ENCODE measurements around the gene C1QC.
"Not testable (repeated sequence)": the region's sequence is repeated elsewhere in the genome, so short reads cannot be mapped to it uniquely, and the experiment has no call there.

C1QC gene

GRCh38 chr1:22674410-22674749 is 30.9 kb downstream of the C1QC start:
- H3K27me3 ChIP-seq, result no peaks in the 10 kb centered on the region
- no peak for TF ChIP-seq Cebpa-rat (IDR thresholded peaks at IDR 0.05)

GRCh38 chr1:22676151-22676550 is 32.7 kb downstream of the C1QC start:
- H3K36me3 ChIP-seq, H3K27me3 ChIP-seq, H3K9ac ChIP-seq, H3K4me3 ChIP-seq, H3K27ac ChIP-seq, H4K20me1 ChIP-seq, H3K4me1 ChIP-seq, H3K9me3 ChIP-seq, H3K4me2 ChIP-seq: not testable (repeated sequence)

More at GRCh38 chr1:22674410-22674749, 30.9 kb downstream of the C1QC start:
- H4K20me1 ChIP-seq, result no peaks in the 10 kb centered on the region
- no peak overlapping the region for H3K4me3 ChIP-seq
- no peaks in the 10 kb centered on the region for H3K4me1 ChIP-seq
- no peak overlapping the region for H3K9ac ChIP-seq
- H3K27ac ChIP-seq, result no peak overlapping the region
- H3K9me3 ChIP-seq, result no peaks in the 10 kb centered on the region
- H3K4me2 ChIP-seq, result no peak overlapping the region
- no peaks in the 10 kb centered on the region for H3K36me3 ChIP-seq

GRCh38 chr1:22676916-22677583 is 33.6 kb downstream of the C1QC start:
- no peak overlapping the region for H3K4me3 ChIP-seq
- H3K36me3 ChIP-seq, result no peaks in the 10 kb centered on the region
- H3K9ac ChIP-seq, result no peak overlapping the region
- TF ChIP-seq Cebpa-rat (IDR thresholded peaks at IDR 0.05), result no peak
- no peaks in the 10 kb centered on the region for H4K20me1 ChIP-seq
- H3K27ac ChIP-seq, result no peak overlapping the region
- no peak overlapping the region for H3K4me2 ChIP-seq
- H3K27me3 ChIP-seq, result no peaks in the 10 kb centered on the region
- no peaks in the 10 kb centered on the region for H3K4me1 ChIP-seq
- H3K9me3 ChIP-seq, result no peaks in the 10 kb centered on the region

- Histone ChIP-seq H3K27ac (no peak overlapping the region), H4K20me1 (no peaks in the 10 kb centered on the region), H3K4me3 (no peak overlapping the region), H3K9me3 (no peaks in the 10 kb centered on the region), H3K4me2 (no peak overlapping the region), H3K9ac (no peak overlapping the region), H3K27me3 (no peaks in the 10 kb centered on the region), H3K4me1 (no peaks in the 10 kb centered on the region), H3K36me3 (no peaks in the 10 kb centered on the region)
- no peak for TF ChIP-seq Cebpa-rat (IDR thresholded peaks at IDR 0.05)
Measured at GRCh38 chr1:22677931-22678896, 34.8 kb downstream of the C1QC start.

- Histone ChIP-seq H3K4me3 (no peak overlapping the region), H3K9me3 (no peaks in the 10 kb centered on the region), H3K36me3 (no peaks in the 10 kb centered on the region), H3K27ac (no peak overlapping the region), H3K9ac (no peak overlapping the region), H3K4me2 (no peak overlapping the region), H4K20me1 (no peaks in the 10 kb centered on the region), H3K4me1 (no peaks in the 10 kb centered on the region), H3K27me3 (no peaks in the 10 kb centered on the region)
- no peak for TF ChIP-seq Cebpa-rat (IDR thresholded peaks at IDR 0.05)
Measured at GRCh38 chr1:22680726-22681125, 37.3 kb downstream of the C1QC start.

GRCh38 chr1:22681556-22682276 is 38.3 kb downstream of the C1QC start:
- H4K20me1 ChIP-seq, result no peaks in the 10 kb centered on the region
- no peak for TF ChIP-seq Cebpa-rat (IDR thresholded peaks at IDR 0.05)
- H3K9me3 ChIP-seq, result no peaks in the 10 kb centered on the region
- no peak overlapping the region for H3K27ac ChIP-seq
- no peak overlapping the region for H3K9ac ChIP-seq
- no peaks in the 10 kb centered on the region for H3K36me3 ChIP-seq
- H3K4me3 ChIP-seq, result no peak overlapping the region
- H3K27me3 ChIP-seq, result no peaks in the 10 kb centered on the region
- no peaks in the 10 kb centered on the region for H3K4me1 ChIP-seq
- no peak overlapping the region for H3K4me2 ChIP-seq

GRCh38 chr1:22683547-22683946 is 40.1 kb downstream of the C1QC start:
- Histone ChIP-seq H3K27me3 (no peaks in the 10 kb centered on the region), H3K4me1 (no peaks in the 10 kb centered on the region)

GRCh38 chr1:22685591-22686059 is 42.2 kb downstream of the C1QC start:
- no peaks in the 10 kb centered on the region for H3K27me3 ChIP-seq
- no peak overlapping the region for H3K4me2 ChIP-seq
- no peaks in the 10 kb centered on the region for H3K9me3 ChIP-seq
- no peak overlapping the region for H3K4me3 ChIP-seq
- TF ChIP-seq Cebpa-rat (IDR thresholded peaks at IDR 0.05), result no peak
- no peaks in the 10 kb centered on the region for H4K20me1 ChIP-seq
- H3K4me1 ChIP-seq, result no peaks in the 10 kb centered on the region
- H3K9ac ChIP-seq, result no peak overlapping the region
- no peak overlapping the region for H3K27ac ChIP-seq
- no peaks in the 10 kb centered on the region for H3K36me3 ChIP-seq

More at GRCh38 chr1:22683547-22683946, 40.1 kb downstream of the C1QC start:
- H3K9me3 ChIP-seq, result no peaks in the 10 kb centered on the region
- no peak overlapping the region for H3K4me3 ChIP-seq
- H4K20me1 ChIP-seq, result no peaks in the 10 kb centered on the region
- H3K36me3 ChIP-seq, result no peaks in the 10 kb centered on the region
- H3K9ac ChIP-seq, result no peak overlapping the region
- H3K27ac ChIP-seq, result no peak overlapping the region
- no peak overlapping the region for H3K4me2 ChIP-seq
- no peak for TF ChIP-seq Cebpa-rat (IDR thresholded peaks at IDR 0.05)

GRCh38 chr1:22687191-22687590 is 43.8 kb downstream of the C1QC start:
- Histone ChIP-seq H4K20me1 (no peaks in the 10 kb centered on the region), H3K27ac (no peak overlapping the region), H3K4me1 (no peaks in the 10 kb centered on the region), H3K27me3 (no peaks in the 10 kb centered on the region), H3K4me3 (no peak overlapping the region), H3K9me3 (no peaks in the 10 kb centered on the region), H3K36me3 (no peaks in the 10 kb centered on the region), H3K9ac (no peak overlapping the region), H3K4me2 (no peak overlapping the region)
- TF ChIP-seq Cebpa-rat (IDR thresholded peaks at IDR 0.05), result no peak

- H3K4me3 ChIP-seq, result no peak overlapping the region
- H3K9me3 ChIP-seq, result no peaks in the 10 kb centered on the region
- no peak overlapping the region for H3K27ac ChIP-seq
- H4K20me1 ChIP-seq, result no peaks in the 10 kb centered on the region
- no peak overlapping the region for H3K9ac ChIP-seq
- no peaks in the 10 kb centered on the region for H3K4me1 ChIP-seq
- H3K36me3 ChIP-seq, result no peaks in the 10 kb centered on the region
- H3K4me2 ChIP-seq, result no peak overlapping the region
- no peak for TF ChIP-seq Cebpa-rat (IDR thresholded peaks at IDR 0.05)
- H3K27me3 ChIP-seq, result no peaks in the 10 kb centered on the region
Measured at GRCh38 chr1:22688466-22688865, 45.0 kb downstream of the C1QC start.

Measured in BLaER1 (cell line).